ENCODE results near the gene LRRC28.
A peak's percentile ranks its signal among the peaks of the same experiment; 100 is the strongest.

The LRRC28 gene

GRCh38 chr15:99424131-99424571, 172.9 kb downstream of the LRRC28 start:
- no peak for DNase-seq

- DNase-seq: peak; percentile 83
Observed at GRCh38 chr15:99424978-99425656, 173.8 kb downstream of the LRRC28 start.

- DNase-seq: no peak
Observed at GRCh38 chr15:99425657-99426301, 174.5 kb downstream of the LRRC28 start.

- DNase-seq: no peak
Observed at GRCh38 chr15:99426431-99427105, 175.3 kb downstream of the LRRC28 start.

GRCh38 chr15:99427210-99427609, 175.9 kb downstream of the LRRC28 start:
- no peak for DNase-seq

GRCh38 chr15:99427668-99428361, 176.5 kb downstream of the LRRC28 start:
- DNase-seq: no peak

GRCh38 chr15:99429681-99430081, 178.4 kb downstream of the LRRC28 start:
- DNase-seq: no peak

GRCh38 chr15:99430881-99431401, 179.7 kb downstream of the LRRC28 start:
- no peak for DNase-seq

- no peak for DNase-seq
Observed at GRCh38 chr15:99431661-99432091, 180.4 kb downstream of the LRRC28 start.

- DNase-seq: no peak
Observed at GRCh38 chr15:99432271-99433025, 181.2 kb downstream of the LRRC28 start.

- DNase-seq: peak; percentile 58
Observed at GRCh38 chr15:99433026-99433756, 181.9 kb downstream of the LRRC28 start.

- no peak for DNase-seq
Observed at GRCh38 chr15:99433757-99434450, 182.6 kb downstream of the LRRC28 start.

GRCh38 chr15:99434506-99435112, 183.3 kb downstream of the LRRC28 start:
- peak; percentile 1 for DNase-seq

- DNase-seq: peak; percentile 19
Observed at GRCh38 chr15:99435113-99435695, 183.9 kb downstream of the LRRC28 start.

- DNase-seq: peak; percentile 2
Observed at GRCh38 chr15:99435877-99436541, 184.7 kb downstream of the LRRC28 start.

- DNase-seq: peak; percentile 2
Observed at GRCh38 chr15:99436542-99437314, 185.4 kb downstream of the LRRC28 start.

GRCh38 chr15:99437315-99438223, 186.3 kb downstream of the LRRC28 start:
- DNase-seq: peak; percentile 2

GRCh38 chr15:99438224-99438585, 186.9 kb downstream of the LRRC28 start:
- DNase-seq: peak; percentile 2
